HUES64 (cell line): ENCODE results near the gene HYAL2.
"Not testable (repeated sequence)": the region's sequence is repeated elsewhere in the genome, so short reads cannot be mapped to it uniquely, and the experiment has no call there.

ENCODE experiments used
- H3K27ac ChIP-seq: 2 replicates; pipeline ENCODE4 v1.7.0; 2013; ENCODE audit warnings: low read depth, low read length, inconsistent platforms
- H3K27me3 ChIP-seq: 2 replicates; pipeline ENCODE4 v1.6.1; 2013; ENCODE audit warnings: mild to moderate bottlenecking, low read length; ENCODE audit not compliant: insufficient read depth
- H3K36me3 ChIP-seq: 2 replicates; pipeline ENCODE4 v1.6.1; 2013; ENCODE audit warnings: mild to moderate bottlenecking, low read length; ENCODE audit not compliant: insufficient read depth
- H3K4me1 ChIP-seq: 2 replicates; pipeline ENCODE4 v1.6.1; 2013; ENCODE audit warnings: mild to moderate bottlenecking, low read length, moderate library complexity; ENCODE audit not compliant: insufficient read depth
- H3K4me3 ChIP-seq: 2 replicates; pipeline ENCODE4 v1.5.1; 2013; ENCODE audit warnings: mild to moderate bottlenecking, low read length, moderate library complexity
- H3K9ac ChIP-seq: 2 replicates; pipeline ENCODE4 v1.6.1; 2013; ENCODE audit warnings: mild to moderate bottlenecking, low read depth, low read length
- H3K9me3 ChIP-seq: 2 replicates; pipeline ENCODE4 v1.6.1; 2013; ENCODE audit warnings: low read depth, low read length; ENCODE audit not compliant: insufficient read depth
- WGBS: fragments of 150-250, 120-280 bp; methylation state at CpG from one replicate; pipeline ENCODE4 v1.1.7; 2013; ENCODE audit warnings: missing lambda C conversion rate; 5-methylcytosine and 5-hydroxymethylcytosine counted together

HYAL2 gene

GRCh38 chr3:50273689-50274065, 48.9 kb downstream of the HYAL2 start:
- peaks cover 13% of the 10 kb centered on the region for H3K4me1 ChIP-seq

GRCh38 chr3:50272911-50273688, 49.4 kb downstream of the HYAL2 start:
- 10% methylated on average over 61 of the region's 61 CpGs for WGBS

More at GRCh38 chr3:50273689-50274065, 48.9 kb downstream of the HYAL2 start:
- no peaks in the 10 kb centered on the region for H3K36me3 ChIP-seq
- no peaks in the 10 kb centered on the region for H3K9me3 ChIP-seq
- H3K4me3 ChIP-seq = no peak overlapping the region
- WGBS = 69% methylated on average over 31 of the region's 31 CpGs
- H3K27me3 ChIP-seq = peaks cover 44% of the 10 kb centered on the region
- H3K9ac ChIP-seq = no peak overlapping the region
- no peak overlapping the region for H3K27ac ChIP-seq

GRCh38 chr3:50272538-50272910, 50.0 kb downstream of the HYAL2 start:
- not testable (repeated sequence) for H3K36me3 ChIP-seq, H3K9ac ChIP-seq, H3K9me3 ChIP-seq, H3K27ac ChIP-seq, H3K4me3 ChIP-seq
- peaks cover 42% of the 10 kb centered on the region for H3K27me3 ChIP-seq
- peaks cover 17% of the 10 kb centered on the region for H3K4me1 ChIP-seq
- WGBS = 94% methylated on average over 6 of the region's 10 CpGs

More at GRCh38 chr3:50272911-50273688, 49.4 kb downstream of the HYAL2 start:
- Histone ChIP-seq H3K9me3 (no peaks in the 10 kb centered on the region), H3K4me1 (peaks cover 13% of the 10 kb centered on the region), H3K4me3 (peak overlapping the region; percentile 47), H3K9ac (no peak overlapping the region; the same call in 1 of the 2 replicates), H3K27ac (no peak overlapping the region), H3K36me3 (no peaks in the 10 kb centered on the region), H3K27me3 (peaks cover 44% of the 10 kb centered on the region)

GRCh38 chr3:50271314-50271936, 51.1 kb downstream of the HYAL2 start:
- Histone ChIP-seq H3K9ac (no peak overlapping the region), H3K27me3 (peaks cover 35% of the 10 kb centered on the region), H3K27ac (no peak overlapping the region), H3K36me3 (no peaks in the 10 kb centered on the region), H3K9me3 (no peaks in the 10 kb centered on the region), H3K4me1 (peaks cover 26% of the 10 kb centered on the region), H3K4me3 (no peak overlapping the region)
- WGBS = 87% methylated on average over 10 of the region's 10 CpGs

- Histone ChIP-seq H3K27me3 (peaks cover 27% of the 10 kb centered on the region), H3K4me3 (no peak overlapping the region), H3K27ac (no peak overlapping the region), H3K36me3 (no peaks in the 10 kb centered on the region), H3K9ac (no peak overlapping the region), H3K9me3 (no peaks in the 10 kb centered on the region), H3K4me1 (peaks cover 27% of the 10 kb centered on the region)
- WGBS = 91% methylated on average over 19 of the region's 19 CpGs
Measured at GRCh38 chr3:50270422-50271224, 51.9 kb downstream of the HYAL2 start.

- Histone ChIP-seq H3K9ac (no peak overlapping the region), H3K27ac (no peak overlapping the region), H3K4me3 (no peak overlapping the region), H3K4me1 (peaks cover 30% of the 10 kb centered on the region), H3K9me3 (no peaks in the 10 kb centered on the region), H3K36me3 (no peaks in the 10 kb centered on the region), H3K27me3 (peaks cover 21% of the 10 kb centered on the region)
- WGBS = 93% methylated on average over 8 of the region's 8 CpGs
Measured at GRCh38 chr3:50269977-50270413, 52.5 kb downstream of the HYAL2 start.

- Histone ChIP-seq H3K27ac (no peak overlapping the region), H3K4me1 (peaks cover 31% of the 10 kb centered on the region), H3K9ac (peak overlapping the region; percentile 11; the same call in 1 of the 2 replicates), H3K27me3 (peaks cover 16% of the 10 kb centered on the region), H3K36me3 (no peaks in the 10 kb centered on the region), H3K4me3 (no peak overlapping the region), H3K9me3 (no peaks in the 10 kb centered on the region)
- 85% methylated on average over 4 of the region's 4 CpGs for WGBS
Measured at GRCh38 chr3:50269460-50269859, 53.1 kb downstream of the HYAL2 start.

- 64% methylated on average over 21 of the region's 21 CpGs for whole genome bisulfite sequencing
- no peak within 1 kb of the TSS for H3K4me3 ChIP-seq
- no peak within 1 kb of the TSS for H3K27ac ChIP-seq
- peak within 1 kb of the TSS; percentile 11; the same call in 1 of the 2 replicates for H3K9ac ChIP-seq
- peaks cover 37% of the 10 kb centered on the region for H3K4me1 ChIP-seq
- H3K36me3 ChIP-seq = no peaks in the 10 kb centered on the region
- H3K27me3 ChIP-seq = peaks cover 10% of the 10 kb centered on the region
- no peaks in the 10 kb centered on the region for H3K9me3 ChIP-seq
Measured at GRCh38 chr3:50268703-50269451, 53.7 kb downstream of the HYAL2 start, which contains the start of gene SEMA3B. Gene SEMA3B, plus strand, starts transcription at chr3:50269147. Its CDS starts 94 bp downstream, at chr3:50269241.

- H3K4me3 ChIP-seq = no peak overlapping the region
- H3K9me3 ChIP-seq = no peaks in the 10 kb centered on the region
- peaks cover 42% of the 10 kb centered on the region for H3K4me1 ChIP-seq
- H3K9ac ChIP-seq = no peak overlapping the region
- 85% methylated on average over 3 of the region's 3 CpGs for WGBS
- H3K36me3 ChIP-seq = no peaks in the 10 kb centered on the region
- H3K27me3 ChIP-seq = peaks cover 4% of the 10 kb centered on the region
- no peak overlapping the region for H3K27ac ChIP-seq
Measured at GRCh38 chr3:50268276-50268675, 54.3 kb downstream of the HYAL2 start.
